Activated T-helper 9 cell treated with anti-CD3 and anti-CD28 coated beads, Interleukin-2, amount 50 U/mL, for 16 hours (primary cell): ENCODE results near the gene PPP2R5D.

Source experiments
- DNase-seq: peaks from one replicate; pipeline ENCODE4 v3.0.0-alpha.2; 2020; ENCODE audit warnings: low read depth

The PPP2R5D gene

DNA sequence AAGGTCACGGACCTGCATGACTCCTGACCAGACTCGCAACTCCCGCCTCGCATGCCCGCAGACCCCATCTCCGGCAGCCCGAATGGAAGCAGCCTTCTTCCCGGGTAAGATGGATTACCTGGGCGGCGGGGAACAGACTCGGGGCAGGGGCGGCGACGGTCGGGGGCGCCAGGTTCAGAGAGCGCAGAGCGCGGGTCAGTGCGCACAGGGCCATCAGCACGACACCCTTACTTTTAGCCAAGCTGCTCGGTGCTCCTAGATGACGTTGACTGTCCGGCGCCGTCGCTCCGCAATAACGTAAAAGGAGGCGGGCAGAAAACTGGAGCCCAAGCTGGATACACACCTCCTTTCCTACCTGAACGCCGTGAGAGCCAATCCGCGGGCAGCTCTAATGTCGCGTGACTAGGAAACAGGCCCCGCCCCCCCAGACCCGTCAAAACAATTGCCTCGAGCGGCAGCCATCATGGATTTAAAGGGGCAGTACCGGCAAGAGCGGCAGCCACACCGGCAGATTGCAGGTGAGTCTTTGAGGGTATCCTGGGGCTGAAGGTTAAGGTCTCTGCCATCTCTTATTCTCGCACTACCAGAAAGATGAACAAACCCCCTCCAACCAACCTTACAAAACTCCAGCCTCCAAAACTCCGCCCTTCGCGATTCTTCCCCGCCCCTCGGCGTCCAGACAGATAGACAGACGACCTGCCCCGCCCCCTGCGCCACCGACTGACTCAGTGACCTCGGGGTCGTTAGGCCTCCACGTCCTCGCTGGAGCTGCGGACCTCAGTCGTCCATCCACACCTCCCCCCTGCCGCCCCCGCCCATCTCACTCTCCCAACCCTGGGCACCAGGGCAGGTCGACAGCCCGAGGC, 75.0 kb downstream of the PPP2R5D start, which contains the start of the genes KLC4 and MRPL2:
TSS of gene KLC4 (plus strand) at position 464 of the 866 bp plus-strand sequence. CDS start 1,705 bp downstream, outside the sequence.
TSS of gene MRPL2 (minus strand) at position 267 of the 866 bp plus-strand sequence. CDS start at position 214, 53 bp downstream.
- DNase-seq = peak; percentile 94

- no peak for DNase-seq
Observed at GRCh38 chr6:43060034-43060754, 75.8 kb downstream of the PPP2R5D start.

DNA sequence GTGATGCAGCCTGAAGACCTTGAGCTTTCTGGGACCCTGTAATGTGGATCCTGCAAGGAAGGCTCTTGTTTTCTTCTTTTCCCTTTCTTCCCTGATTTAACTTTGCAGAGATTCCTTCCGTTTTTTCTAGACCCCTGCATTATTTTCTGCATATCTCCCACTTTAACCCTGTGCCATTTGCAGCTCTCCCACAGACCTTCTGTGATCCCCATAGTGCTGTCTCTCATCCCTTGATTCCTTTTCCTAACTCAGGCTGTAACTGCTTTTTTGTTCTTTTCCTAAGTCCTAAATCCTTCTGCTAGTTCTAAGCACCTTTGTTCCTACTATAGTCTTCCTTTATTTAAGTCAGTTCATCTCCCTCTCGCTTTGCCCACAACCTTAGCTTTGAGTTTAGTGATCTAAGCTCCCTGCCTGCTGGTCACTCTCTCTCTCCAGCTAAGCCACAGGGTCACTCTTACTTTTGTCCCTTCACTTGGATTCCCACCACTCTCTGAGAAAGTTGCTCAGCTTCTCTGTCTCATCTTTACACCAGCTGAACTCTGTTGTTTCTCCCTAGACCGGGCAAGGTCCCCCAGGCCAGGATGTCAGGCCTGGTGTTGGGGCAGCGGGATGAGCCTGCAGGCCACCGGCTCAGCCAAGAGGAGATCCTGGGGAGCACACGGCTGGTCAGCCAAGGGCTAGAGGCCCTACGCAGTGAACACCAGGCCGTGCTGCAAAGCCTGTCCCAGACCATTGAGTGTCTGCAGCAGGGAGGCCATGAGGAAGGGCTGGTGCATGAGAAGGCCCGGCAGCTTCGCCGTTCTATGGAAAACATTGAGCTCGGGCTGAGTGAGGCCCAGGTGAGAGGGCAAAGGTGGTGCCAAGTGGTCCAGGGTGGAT, 76.6 kb downstream of the PPP2R5D start:
- DNase-seq = no peak

DNA sequence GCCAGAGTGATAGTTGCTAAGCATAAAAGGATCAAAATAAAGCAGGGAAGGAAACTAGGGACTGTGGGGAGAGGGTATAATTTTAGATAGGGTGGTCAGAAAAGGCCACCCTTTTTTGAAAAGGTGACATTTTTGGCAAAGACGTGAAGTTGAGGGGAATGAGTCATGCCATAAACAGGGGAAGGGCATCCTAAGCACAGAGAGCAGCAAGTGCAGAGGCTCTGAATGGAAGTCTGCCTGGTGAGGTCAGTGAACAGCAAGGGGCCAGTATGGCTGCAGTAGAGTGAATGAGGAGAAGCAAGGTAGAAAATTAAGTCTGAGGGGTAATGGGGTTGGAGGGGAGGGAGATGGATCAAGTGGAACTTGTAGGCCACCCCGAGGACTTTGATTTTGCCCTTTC, 77.5 kb downstream of the PPP2R5D start:
- DNase-seq = no peak
